Heart left ventricle (tissue), 13 donors: ENCODE results near the gene SEM1.

Experiments used
- CTCF ChIP-seq, 12 donors: fragments of 200-600 bp; sonication (generic) in 4 of 12; IDR thresholded peaks; one replicate each; pipeline versions ENCODE4 v1.5.0 to v1.8.0; 2018 to 2022; ENCODE audit warnings: antibody characterized with exemption in 12 of 12, mild to moderate bottlenecking in 5 of 12
- POLR2A ChIP-seq, 2 donors: fragments of 450-650 bp; IDR thresholded peaks; one replicate each; pipeline ENCODE4 v1.6.1; 2017; ENCODE audit warnings: antibody characterized with exemption in 2 of 2, mild to moderate bottlenecking in 2 of 2, moderate library complexity in 2 of 2
- donor health status: ischemic (EF 13 %, LVEDD 7.1; RV severe dilation, severe dysfunction).
- donor health status: DM: no; HTN: yes; CAD: no.
- donor health status: DM: no; HTN: no; CAD: no.
- donor health status: ischemic (EF 25% LVEDD 6.9; RV normal size, moderate dysfunction).
- donor health status: ischemic (EF 25% LVEDD 5.7; RV mildly dilated, moderate dysfunction).
- donor health status: ischemic (EF 35%, LVEDD 5.7; RV mildly dilated, moderate dysfunction).
- donor health status: nonischemic (EF 11% LVEDD 7.7; RV severe dilation, severe dysfunction).
- donor health status: DM: yes; HTN: yes; CAD: no.
- donor health status: PGD.
- donor health status: ischemic (EF 29% LVEDD 5.4; RV normal size, mild dysfunction).
- donor health status: nonischemic (EF 23%, LVEDD 6.1; RV moderate dilation, normal function).

GRCh38 chr7:96648784-96649183 is 60.9 kb downstream of the SEM1 start:
- TF ChIP-seq POLR2A (IDR thresholded peaks at IDR 0.05) (no peak), CTCF (IDR thresholded peaks at IDR 0.05) (no peak)
